SU-DHL-6 (cell line): Measurements from ENCODE around the gene ANG.

Experiments
- EZH2phosphoT487 ChIP-seq: fragments of 200-600 bp; sonication (generic), shearing (Covaris generic); conservative IDR thresholded peaks from 2 replicates; pipeline ENCODE4 v1.6.1; 2018; ENCODE audit warnings: mild to moderate bottlenecking, antibody characterized with exemption, low read length, moderate library complexity, mixed read lengths
- TF ChIP-seq, protein P1 (sequence below): fragments of 200-600 bp; sonication (generic); IDR thresholded peaks from one replicate; pipeline ENCODE4 v1.5.1; 2017; ENCODE audit warnings: antibody characterized with exemption, mild to moderate bottlenecking, low read length, moderate library complexity; ENCODE audit not compliant: insufficient read depth, poor library complexity, severe bottlenecking

DNA sequence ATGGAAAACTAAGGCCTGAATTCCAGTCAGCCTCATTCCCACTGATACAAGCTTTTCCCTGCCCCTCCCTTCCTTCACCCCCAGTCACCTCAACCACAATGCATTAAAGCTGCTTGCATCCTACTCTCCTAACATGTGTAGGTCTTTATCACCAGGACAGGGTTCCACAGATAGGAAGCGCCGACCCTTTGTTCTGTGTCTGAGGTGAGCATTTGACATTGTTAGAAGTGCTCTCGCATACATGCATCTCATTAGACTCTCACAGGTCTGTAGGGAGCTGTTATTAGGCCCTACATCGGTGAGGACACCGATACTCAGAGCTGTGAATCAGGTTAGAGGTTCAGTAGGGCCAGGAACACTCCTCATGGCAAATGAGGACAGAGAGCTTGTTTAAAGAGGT lies 43.9 kb downstream of the ANG start:
- TF ChIP-seq, protein P1, sequence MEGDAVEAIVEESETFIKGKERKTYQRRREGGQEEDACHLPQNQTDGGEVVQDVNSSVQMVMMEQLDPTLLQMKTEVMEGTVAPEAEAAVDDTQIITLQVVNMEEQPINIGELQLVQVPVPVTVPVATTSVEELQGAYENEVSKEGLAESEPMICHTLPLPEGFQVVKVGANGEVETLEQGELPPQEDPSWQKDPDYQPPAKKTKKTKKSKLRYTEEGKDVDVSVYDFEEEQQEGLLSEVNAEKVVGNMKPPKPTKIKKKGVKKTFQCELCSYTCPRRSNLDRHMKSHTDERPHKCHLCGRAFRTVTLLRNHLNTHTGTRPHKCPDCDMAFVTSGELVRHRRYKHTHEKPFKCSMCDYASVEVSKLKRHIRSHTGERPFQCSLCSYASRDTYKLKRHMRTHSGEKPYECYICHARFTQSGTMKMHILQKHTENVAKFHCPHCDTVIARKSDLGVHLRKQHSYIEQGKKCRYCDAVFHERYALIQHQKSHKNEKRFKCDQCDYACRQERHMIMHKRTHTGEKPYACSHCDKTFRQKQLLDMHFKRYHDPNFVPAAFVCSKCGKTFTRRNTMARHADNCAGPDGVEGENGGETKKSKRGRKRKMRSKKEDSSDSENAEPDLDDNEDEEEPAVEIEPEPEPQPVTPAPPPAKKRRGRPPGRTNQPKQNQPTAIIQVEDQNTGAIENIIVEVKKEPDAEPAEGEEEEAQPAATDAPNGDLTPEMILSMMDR = no peak
- TF ChIP-seq EZH2phosphoT487 = no peak
